Tibial nerve (tissue), 4 donors: ENCODE data around the gene PAQR9.

Source experiments
- CTCF ChIP-seq, 5 experiments: fragments of 200-600 bp in 3 of 5; fragments of 450-650 bp in 2 of 5; sonication (generic) in 3 of 5; IDR thresholded peaks; one replicate each; pipeline ENCODE4 v1.5.1; 2016 to 2019; ENCODE audit warnings: antibody characterized with exemption in 5 of 5, mild to moderate bottlenecking in 3 of 5, moderate library complexity in 2 of 5
- EP300 ChIP-seq, 2 donors: sonication (generic); formaldehyde crosslinking; IDR thresholded peaks; one replicate each; pipeline ENCODE4 v1.6.1; 2017; ENCODE audit warnings: antibody characterized with exemption in 2 of 2, mild to moderate bottlenecking in 1 of 2

GRCh38 chr3:142972092-142972753, 8.7 kb upstream of the PAQR9 start:
- TF ChIP-seq CTCF (IDR thresholded peaks at IDR 0.05) = no peak
- no peak for TF ChIP-seq EP300 (IDR thresholded peaks at IDR 0.05)
